Measurements from ENCODE around the gene HNRNPA0.

Gene HNRNPA0

GRCh38 chr5:137754961-137755762 is 999 bp upstream of the HNRNPA0 start:
- no peak for DNase-seq (ENCODE audit: low read depth)

GRCh38 chr5:137753691-137754187 is 424 bp downstream of the HNRNPA0 start:
- no peak for DNase-seq (ENCODE audit: low read depth)

- peak; percentile 30 for DNase-seq (ENCODE audit: low read depth)
Observed at GRCh38 chr5:137752905-137753690, 1.1 kb downstream of the HNRNPA0 start.

- DNase-seq (ENCODE audit: low read depth): peak; percentile 30
Observed at GRCh38 chr5:137751869-137752491, 2.2 kb downstream of the HNRNPA0 start.

GRCh38 chr5:137750436-137750835 is 3.7 kb downstream of the HNRNPA0 start:
- DNase-seq (ENCODE audit: low read depth): no peak

GRCh38 chr5:137747848-137748247 is 6.3 kb downstream of the HNRNPA0 start:
- DNase-seq (ENCODE audit: low read depth): no peak

- DNase-seq (ENCODE audit: low read depth): no peak
Observed at GRCh38 chr5:137743031-137743640, 11.0 kb downstream of the HNRNPA0 start.

GRCh38 chr5:137741718-137742117 is 12.4 kb downstream of the HNRNPA0 start:
- no peak for DNase-seq (ENCODE audit: low read depth)

GRCh38 chr5:137739737-137740136 is 14.4 kb downstream of the HNRNPA0 start:
- DNase-seq (ENCODE audit: low read depth): no peak

- no peak for DNase-seq (ENCODE audit: low read depth)
Observed at GRCh38 chr5:137738947-137739346, 15.2 kb downstream of the HNRNPA0 start.

- DNase-seq (ENCODE audit: low read depth): no peak
Observed at GRCh38 chr5:137737349-137738131, 16.6 kb downstream of the HNRNPA0 start.

- no peak for DNase-seq (ENCODE audit: low read depth)
Observed at GRCh38 chr5:137736496-137736895, 17.7 kb downstream of the HNRNPA0 start.

- DNase-seq (ENCODE audit: low read depth): no peak
Observed at GRCh38 chr5:137735555-137736284, 18.4 kb downstream of the HNRNPA0 start, which contains the start of gene KLHL3. Gene KLHL3 (minus strand): TSS chr5:137736089. CDS start chr5:137735646, 443 bp downstream.

GRCh38 chr5:137734962-137735554 is 19.1 kb downstream of the HNRNPA0 start:
- DNase-seq (ENCODE audit: low read depth): no peak

GRCh38 chr5:137734331-137734730 is 19.8 kb downstream of the HNRNPA0 start:
- no peak for DNase-seq (ENCODE audit: low read depth)

- DNase-seq (ENCODE audit: low read depth): no peak
Observed at GRCh38 chr5:137733922-137734321, 20.2 kb downstream of the HNRNPA0 start.

GRCh38 chr5:137733006-137733405 is 21.2 kb downstream of the HNRNPA0 start:
- DNase-seq (ENCODE audit: low read depth): no peak

GRCh38 chr5:137731176-137731575 is 23.0 kb downstream of the HNRNPA0 start:
- no peak for DNase-seq (ENCODE audit: low read depth)

- DNase-seq (ENCODE audit: low read depth): no peak
Observed at GRCh38 chr5:137730336-137730735, 23.8 kb downstream of the HNRNPA0 start.

GRCh38 chr5:137728048-137728447 is 26.1 kb downstream of the HNRNPA0 start:
- DNase-seq (ENCODE audit: low read depth): no peak

Data from CMK (cell line).